Liver (tissue), 9 donors: Measurements from ENCODE around the gene EWSR1. TPM values are rescaled to one million over a fixed set of nuclear protein-coding genes. Genes with fewer than 3 reads are reported as not detected.

ENCODE experiments used
- DNase-seq: peaks from one replicate; pipeline ENCODE4 v3.0.0-alpha.2; 2017; ENCODE audit warnings: low spot score
- H3K27ac ChIP-seq, 2 donors: one replicate each; pipeline ENCODE4 v1.7.0; 2013; ENCODE audit warnings: inconsistent platforms in 2 of 2, low read length in 2 of 2, control low read depth in 1 of 2, low read depth in 1 of 2, mild to moderate bottlenecking in 1 of 2
- H3K27me3 ChIP-seq, 4 donors: one replicate each; pipeline versions ENCODE4 v1.6.1 to v1.7.0; 2013; ENCODE audit warnings: low read length in 3 of 4, inconsistent platforms in 1 of 4, mild to moderate bottlenecking in 1 of 4, moderate library complexity in 1 of 4; ENCODE audit not compliant: control insufficient read depth in 4 of 4, insufficient read depth in 4 of 4
- H3K36me3 ChIP-seq, 4 donors: one replicate each; pipeline versions ENCODE4 v1.6.1 to v1.7.0; 2013; ENCODE audit warnings: low read length in 3 of 4, mild to moderate bottlenecking in 3 of 4, low read depth in 1 of 4, moderate library complexity in 1 of 4; ENCODE audit not compliant: control insufficient read depth in 4 of 4, insufficient read depth in 3 of 4
- H3K4me1 ChIP-seq, 4 donors: one replicate each; pipeline versions ENCODE4 v1.6.1 to v1.7.0; 2013; ENCODE audit warnings: low read length in 3 of 4, mild to moderate bottlenecking in 3 of 4, moderate library complexity in 1 of 4; ENCODE audit not compliant: control insufficient read depth in 4 of 4, insufficient read depth in 4 of 4
- H3K4me3 ChIP-seq, 3 donors: one replicate each; pipeline versions ENCODE4 v1.6.1 to v1.7.0; 2013; ENCODE audit warnings: low read length in 3 of 3, control low read depth in 1 of 3, low read depth in 1 of 3, mild to moderate bottlenecking in 1 of 3
- H3K9ac ChIP-seq, 2 donors: one replicate each; pipeline ENCODE4 v1.7.0; 2013; ENCODE audit warnings: low read length in 2 of 2, mild to moderate bottlenecking in 2 of 2, moderate library complexity in 2 of 2, control low read depth in 1 of 2, low read depth in 1 of 2
- H3K9me3 ChIP-seq, 4 donors: one replicate each; pipeline versions ENCODE4 v1.6.1 to v1.7.0; 2013; ENCODE audit warnings: low read length in 3 of 4; ENCODE audit not compliant: control insufficient read depth in 4 of 4
- CTCF ChIP-seq: fragments of 150-350 bp; IDR thresholded peaks from 2 replicates; pipeline ENCODE4 v1.5.1; 2017; ENCODE audit warnings: improper control_type of control experiment, low read depth, low read length; ENCODE audit not compliant: missing input control
- EGR1 ChIP-seq, 2 donors: IDR thresholded peaks; 2 replicates each; pipeline ENCODE4 v1.6.1; 2016 to 2018; ENCODE audit warnings: antibody characterized with exemption in 2 of 2, low read depth in 2 of 2
- FOXA1 ChIP-seq: IDR thresholded peaks from 2 replicates; pipeline ENCODE4 v1.6.1; 2016; ENCODE audit warnings: antibody characterized with exemption
- FOXA2 ChIP-seq: IDR thresholded peaks from 2 replicates; pipeline ENCODE4 v1.6.1; 2016; ENCODE audit warnings: antibody characterized with exemption
- GABPA ChIP-seq, 2 donors: IDR thresholded peaks in 1 of 2; conservative IDR thresholded peaks in 1 of 2; 2 replicates each; pipeline ENCODE4 v1.6.1; 2016; ENCODE audit warnings: antibody characterized with exemption in 2 of 2, mild to moderate bottlenecking in 1 of 2, moderate library complexity in 1 of 2
- HNF4A ChIP-seq, 2 donors: conservative IDR thresholded peaks; 2 replicates each; pipeline ENCODE4 v1.6.1; 2016; ENCODE audit warnings: antibody characterized with exemption in 2 of 2, mild to moderate bottlenecking in 2 of 2
- HNF4G ChIP-seq: IDR thresholded peaks from 2 replicates; pipeline ENCODE4 v1.6.1; 2016; ENCODE audit warnings: antibody characterized with exemption
- JUND ChIP-seq, 2 donors: IDR thresholded peaks; 2 replicates each; pipeline ENCODE4 v1.6.1; 2016; ENCODE audit warnings: antibody characterized with exemption in 2 of 2
- MAX ChIP-seq: IDR thresholded peaks from 2 replicates; pipeline ENCODE4 v1.6.1; 2016; ENCODE audit warnings: antibody characterized with exemption
- NR2F2 ChIP-seq: IDR thresholded peaks from 2 replicates; pipeline ENCODE4 v1.6.1; 2016; ENCODE audit warnings: antibody characterized with exemption
- RAD21 ChIP-seq, 2 donors: IDR thresholded peaks; 2 replicates each; pipeline ENCODE4 v1.6.1; 2016; ENCODE audit warnings: antibody characterized with exemption in 2 of 2, mild to moderate bottlenecking in 2 of 2
- REST ChIP-seq: IDR thresholded peaks from 2 replicates; pipeline ENCODE4 v1.6.1; 2016; ENCODE audit warnings: antibody characterized with exemption, mild to moderate bottlenecking
- RXRA ChIP-seq, 2 donors: IDR thresholded peaks; 2 replicates each; pipeline ENCODE4 v1.6.1; 2017 to 2018; ENCODE audit warnings: antibody characterized with exemption in 2 of 2, mild to moderate bottlenecking in 1 of 2
- SP1 ChIP-seq: IDR thresholded peaks from 2 replicates; pipeline ENCODE4 v1.6.1; 2018; ENCODE audit warnings: antibody characterized with exemption, mild to moderate bottlenecking
- TAF1 ChIP-seq: conservative IDR thresholded peaks from 2 replicates; pipeline ENCODE4 v1.6.1; 2016; ENCODE audit warnings: antibody characterized with exemption, mild to moderate bottlenecking
- ZBTB33 ChIP-seq: IDR thresholded peaks from 2 replicates; pipeline ENCODE4 v1.6.1; 2016; ENCODE audit warnings: antibody characterized with exemption
- WGBS: extraction: QIAGEN DNeasy Blood & Tissue Kit; methylation state at CpG from one replicate; pipeline ENCODE4 v1.1.7; 2013; 5-methylcytosine and 5-hydroxymethylcytosine counted together
- polyA plus RNA-seq, 2 donors: library from polyadenylated mRNA; stranded (reverse) in 1 of 2; unstranded in 1 of 2; fragments of 200-250 nt in 1 of 2; fragments of >200 nt in 1 of 2; fragmentation: Nextera tagmentation in 1 of 2; extraction: Ambion mirVana in 1 of 2; gene quantifications; one replicate each; pipeline versions ENCODE4 v1.2.1 to v1.2.3, GENCODE V29; 2013 to 2015
- total RNA-seq, 2 donors: library from RNA; depleted of rRNA; stranded (reverse); fragments of >200 nt; gene quantifications; one replicate each; pipeline ENCODE4 v1.2.3, GENCODE V29; 2014
- donor health status: healthy.
- donor health status: healthy.
- donor health status: healthy.
- donor health status: healthy.
- donor health status: healthy.

EWSR1 gene
- total and polyA plus RNA-seq, 4 donors = 64.8 to 134 (median 78.3) TPM

GRCh38 chr22:29266564-29267461 lies 1.3 kb upstream of the EWSR1 start:
- no peaks in the 10 kb centered on the region for H3K9me3 ChIP-seq
- H3K4me1 ChIP-seq = peaks cover 3 to 42% (median 34%) of the 10 kb centered on the region in 4 donors
- no peak for TF ChIP-seq CTCF
- TF ChIP-seq HNF4G = no peak
- no peak for TF ChIP-seq RAD21 (IDR thresholded peaks at IDR 0.05)
- TF ChIP-seq REST = no peak
- TF ChIP-seq GABPA (IDR thresholded peaks at IDR 0.05 in 1 of 2, conservative IDR thresholded peaks at IDR 0.05 in 1 of 2) = no peak
- 22% methylated on average over 13 of the region's 13 CpGs for WGBS
- peak overlapping the region; percentile 24 to 55 for H3K9ac ChIP-seq
- H3K27ac ChIP-seq = peak overlapping the region; percentile 97 to 99
- no peak for DNase-seq
- H3K27me3 ChIP-seq = no peaks in the 10 kb centered on the region
- H3K4me3 ChIP-seq = peak overlapping the region; percentile 77 to 83 (median 79)
- peaks cover 0 to 8% (median 1%) of the 10 kb centered on the region in 4 donors for H3K36me3 ChIP-seq

GRCh38 chr22:29267462-29267857 lies 608 bp upstream of the EWSR1 start:
- Histone ChIP-seq H3K27me3 (no peaks in the 10 kb centered on the region), H3K9ac (peak overlapping the region; percentile 24 to 55), H3K4me3 (peak overlapping the region; percentile 77 to 83 (median 79)), H3K36me3 (peaks cover under 1 to 10% (median 4%) of the 10 kb centered on the region in 4 donors), H3K9me3 (no peaks in the 10 kb centered on the region), H3K4me1 (peaks cover 3 to 49% (median 40%) of the 10 kb centered on the region in 4 donors), H3K27ac (peak overlapping the region; percentile 97 to 99)
- TF ChIP-seq SP1 (no peak), FOXA2 (no peak), HNF4G (no peak), GABPA (IDR thresholded peaks at IDR 0.05 in 1 of 2, conservative IDR thresholded peaks at IDR 0.05 in 1 of 2) (no peak), FOXA1 (no peak), NR2F2 (no peak), EGR1 (IDR thresholded peaks at IDR 0.05; ENCODE audit: low read depth in 2 of 2) (no peak), RAD21 (IDR thresholded peaks at IDR 0.05) (no peak), HNF4A (conservative IDR thresholded peaks at IDR 0.05) (no peak), JUND (IDR thresholded peaks at IDR 0.05) (no peak), REST (no peak), ZBTB33 (no peak), RXRA (IDR thresholded peaks at IDR 0.05) (no peak), MAX (no peak), TAF1 (no peak), CTCF (no peak)
- DNase-seq = no peak
- WGBS = under 1% methylated on average over 32 of the region's 32 CpGs
